ENCODE measurements around the gene MDP1.
A peak's percentile ranks its signal among the peaks of the same experiment; 100 is the strongest.
"Not testable (repeated sequence)": the region's sequence is repeated elsewhere in the genome, so short reads cannot be mapped to it uniquely, and the experiment has no call there.

The MDP1 gene

GRCh38 chr14:24250354-24250753 is 34.5 kb upstream of the MDP1 start:
- DNase-seq = peak; percentile 19

- no peak for DNase-seq
Observed at GRCh38 chr14:24249230-24250021, 33.6 kb upstream of the MDP1 start.

GRCh38 chr14:24247422-24247821 is 31.6 kb upstream of the MDP1 start:
- DNase-seq = no peak

GRCh38 chr14:24246765-24247212 is 30.9 kb upstream of the MDP1 start:
- no peak for DNase-seq

- not testable (repeated sequence) for DNase-seq
Observed at GRCh38 chr14:24245350-24245749, 29.5 kb upstream of the MDP1 start.

- DNase-seq = no peak
Observed at GRCh38 chr14:24243336-24243836, 27.5 kb upstream of the MDP1 start.

GRCh38 chr14:24241829-24242443 is 26.1 kb upstream of the MDP1 start:
- DNase-seq = peak; percentile 96

- DNase-seq = no peak
Observed at GRCh38 chr14:24240110-24240918, 24.4 kb upstream of the MDP1 start.

GRCh38 chr14:24238527-24239037 is 22.7 kb upstream of the MDP1 start:
- DNase-seq = no peak

- no peak for DNase-seq
Observed at GRCh38 chr14:24238123-24238522, 22.3 kb upstream of the MDP1 start.

GRCh38 chr14:24237463-24237955 is 21.6 kb upstream of the MDP1 start:
- DNase-seq = no peak

- DNase-seq = no peak
Observed at GRCh38 chr14:24236689-24237462, 21.0 kb upstream of the MDP1 start.

GRCh38 chr14:24235804-24236688 is 20.2 kb upstream of the MDP1 start:
- no peak for DNase-seq

- no peak for DNase-seq
Observed at GRCh38 chr14:24234095-24235005, 18.5 kb upstream of the MDP1 start.

GRCh38 chr14:24233538-24233866 is 17.6 kb upstream of the MDP1 start:
- no peak for DNase-seq

- no peak for DNase-seq
Observed at GRCh38 chr14:24232645-24233537, 17.0 kb upstream of the MDP1 start, which contains the start of gene GMPR2. TSS of gene GMPR2 (plus strand) at chr14:24232929. CDS start at chr14:24233254, 325 bp downstream.

GRCh38 chr14:24232121-24232644 is 16.3 kb upstream of the MDP1 start, which contains the start of gene NEDD8:
TSS of gene NEDD8 (minus strand) at chr14:24232367. CDS start at chr14:24232267, 100 bp downstream.
- peak; percentile 96 for DNase-seq
